ENCODE measurements around the gene FAM53B. TPM values are rescaled to one million over a fixed set of nuclear protein-coding genes. Genes with fewer than 3 reads are reported as not detected.

The FAM53B gene
- total RNA-seq, 4 donors from 2014 or later: 63.5 to 75.5 (median 67.3) TPM

DNA sequence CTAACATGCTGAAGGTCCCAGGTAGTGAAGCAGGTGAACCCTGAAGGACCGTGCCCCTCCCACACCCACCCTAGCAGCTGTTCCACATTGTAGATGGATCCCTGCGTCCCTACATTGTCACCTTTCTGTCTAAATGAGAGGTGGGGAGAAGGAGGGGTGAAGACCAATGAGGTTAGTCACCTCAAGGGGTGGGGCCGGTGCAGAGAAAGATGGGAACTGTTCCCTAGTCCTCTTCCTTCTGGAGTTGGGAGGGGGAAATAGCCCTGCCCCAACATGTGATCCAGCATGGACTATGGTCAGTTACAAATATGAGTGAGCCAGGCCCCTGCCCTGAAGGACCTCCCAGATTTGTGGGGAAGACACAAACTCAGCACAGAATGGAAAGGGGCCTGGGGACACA lies 158.0 kb downstream of the FAM53B start:
- no peaks in the 10 kb centered on the region for H3K36me3 ChIP-seq
- no peak overlapping the region for H3K27ac ChIP-seq
- no peaks in the 10 kb centered on the region for H3K27me3 ChIP-seq
- DNase-seq (ENCODE audit: low spot score in 2 of 2): peak in 1 of 2 donors; percentile 47
- peaks cover 19% of the 10 kb centered on the region for H3K4me1 ChIP-seq
- TF ChIP-seq POLR2AphosphoS5 (IDR thresholded peaks at IDR 0.05) (no peak), POLR2A (IDR thresholded peaks at IDR 0.05) (no peak), EP300 (IDR thresholded peaks at IDR 0.05) (no peak)
- TF ChIP-seq, protein P1, sequence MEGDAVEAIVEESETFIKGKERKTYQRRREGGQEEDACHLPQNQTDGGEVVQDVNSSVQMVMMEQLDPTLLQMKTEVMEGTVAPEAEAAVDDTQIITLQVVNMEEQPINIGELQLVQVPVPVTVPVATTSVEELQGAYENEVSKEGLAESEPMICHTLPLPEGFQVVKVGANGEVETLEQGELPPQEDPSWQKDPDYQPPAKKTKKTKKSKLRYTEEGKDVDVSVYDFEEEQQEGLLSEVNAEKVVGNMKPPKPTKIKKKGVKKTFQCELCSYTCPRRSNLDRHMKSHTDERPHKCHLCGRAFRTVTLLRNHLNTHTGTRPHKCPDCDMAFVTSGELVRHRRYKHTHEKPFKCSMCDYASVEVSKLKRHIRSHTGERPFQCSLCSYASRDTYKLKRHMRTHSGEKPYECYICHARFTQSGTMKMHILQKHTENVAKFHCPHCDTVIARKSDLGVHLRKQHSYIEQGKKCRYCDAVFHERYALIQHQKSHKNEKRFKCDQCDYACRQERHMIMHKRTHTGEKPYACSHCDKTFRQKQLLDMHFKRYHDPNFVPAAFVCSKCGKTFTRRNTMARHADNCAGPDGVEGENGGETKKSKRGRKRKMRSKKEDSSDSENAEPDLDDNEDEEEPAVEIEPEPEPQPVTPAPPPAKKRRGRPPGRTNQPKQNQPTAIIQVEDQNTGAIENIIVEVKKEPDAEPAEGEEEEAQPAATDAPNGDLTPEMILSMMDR (IDR thresholded peaks at IDR 0.05): no peak
- no peaks in the 10 kb centered on the region for H3K9me3 ChIP-seq
- 95% methylated on average over 3 of the region's 3 CpGs for WGBS
- no peak overlapping the region for H3K4me3 ChIP-seq

DNA sequence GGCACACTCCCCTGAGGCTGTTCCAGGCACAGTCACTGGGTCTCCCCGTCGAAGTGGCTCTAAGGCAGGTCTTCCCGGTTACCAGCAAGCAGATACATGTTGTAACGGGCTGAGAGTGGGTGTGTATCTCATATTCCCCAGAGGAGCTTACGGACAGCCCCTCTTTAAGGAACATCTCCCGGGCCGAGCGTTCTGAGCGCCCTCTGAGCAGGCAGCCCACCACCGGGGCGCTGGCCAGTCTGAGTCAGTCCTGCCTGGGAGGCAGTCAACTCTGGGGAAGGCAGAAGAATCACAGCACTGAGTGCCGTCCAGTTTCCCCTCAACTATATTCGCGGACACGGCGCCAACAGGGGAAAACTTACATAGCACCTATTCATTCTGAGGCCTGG lies 165.2 kb downstream of the FAM53B start:
- TF ChIP-seq POLR2AphosphoS5 (IDR thresholded peaks at IDR 0.05): no peak
- TF ChIP-seq POLR2A (IDR thresholded peaks at IDR 0.05): no peak
- no peak for TF ChIP-seq EP300 (IDR thresholded peaks at IDR 0.05)
- TF ChIP-seq, protein P1 (IDR thresholded peaks at IDR 0.05): no peak
- no peak overlapping the region for H3K27ac ChIP-seq
- H3K9me3 ChIP-seq: no peaks in the 10 kb centered on the region
- DNase-seq (ENCODE audit: low spot score in 2 of 2): peak in 1 of 2 donors; percentile 44
- no peaks in the 10 kb centered on the region for H3K27me3 ChIP-seq
- no peaks in the 10 kb centered on the region for H3K4me1 ChIP-seq
- 81% methylated on average over 9 of the region's 16 CpGs for WGBS
- no peak overlapping the region for H3K4me3 ChIP-seq
- H3K36me3 ChIP-seq: no peaks in the 10 kb centered on the region

DNA sequence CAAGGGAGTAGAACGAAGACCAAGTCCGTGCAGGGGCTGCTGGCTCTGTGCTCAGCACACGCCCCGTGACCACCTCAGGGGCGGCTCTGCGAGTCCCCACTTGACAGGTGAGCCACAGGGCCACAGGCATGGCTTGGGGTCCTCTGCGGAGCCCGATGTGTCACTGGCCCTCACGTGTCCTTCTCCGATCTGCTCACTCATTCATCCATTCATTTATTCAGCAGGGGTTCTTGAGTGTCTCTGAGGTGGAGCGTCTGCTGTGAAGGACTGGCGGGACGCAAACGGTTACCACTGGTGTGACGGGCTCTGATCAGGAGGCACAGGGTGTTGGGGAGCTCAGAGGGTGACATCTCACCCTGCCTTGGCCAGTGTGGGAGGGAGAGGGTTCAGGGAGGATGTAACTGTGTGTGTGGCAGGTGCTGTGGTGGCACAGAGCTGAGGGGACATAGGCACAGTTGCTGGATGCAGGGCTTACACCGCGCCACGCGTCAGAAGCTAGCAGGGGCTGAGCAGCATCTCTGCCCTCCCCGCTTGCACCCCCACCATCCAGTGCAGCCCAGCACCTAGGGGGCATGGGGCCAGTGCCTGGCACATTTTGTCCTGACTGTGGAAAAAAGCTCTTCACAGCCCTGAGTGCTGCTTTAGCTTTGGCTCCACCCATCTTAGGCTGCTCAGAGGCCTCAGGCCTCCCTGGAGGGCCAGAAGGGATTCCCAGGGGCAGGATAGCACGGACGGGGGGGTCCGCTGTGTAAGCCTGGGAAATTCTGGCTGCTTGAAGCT lies 165.8 kb downstream of the FAM53B start:
- H3K9me3 ChIP-seq: no peaks in the 10 kb centered on the region
- no peaks in the 10 kb centered on the region for H3K4me1 ChIP-seq
- no peak for TF ChIP-seq EP300 (IDR thresholded peaks at IDR 0.05)
- TF ChIP-seq POLR2A (IDR thresholded peaks at IDR 0.05): no peak
- TF ChIP-seq, protein P1 (IDR thresholded peaks at IDR 0.05): no peak
- TF ChIP-seq POLR2AphosphoS5 (IDR thresholded peaks at IDR 0.05): no peak
- peak in 1 of 2 donors; percentile 48 for DNase-seq (ENCODE audit: low spot score in 2 of 2)
- H3K27ac ChIP-seq: no peak overlapping the region
- H3K4me3 ChIP-seq: no peak overlapping the region
- H3K36me3 ChIP-seq: no peaks in the 10 kb centered on the region
- 86% methylated on average over 18 of the region's 23 CpGs for WGBS
- no peaks in the 10 kb centered on the region for H3K27me3 ChIP-seq

DNA sequence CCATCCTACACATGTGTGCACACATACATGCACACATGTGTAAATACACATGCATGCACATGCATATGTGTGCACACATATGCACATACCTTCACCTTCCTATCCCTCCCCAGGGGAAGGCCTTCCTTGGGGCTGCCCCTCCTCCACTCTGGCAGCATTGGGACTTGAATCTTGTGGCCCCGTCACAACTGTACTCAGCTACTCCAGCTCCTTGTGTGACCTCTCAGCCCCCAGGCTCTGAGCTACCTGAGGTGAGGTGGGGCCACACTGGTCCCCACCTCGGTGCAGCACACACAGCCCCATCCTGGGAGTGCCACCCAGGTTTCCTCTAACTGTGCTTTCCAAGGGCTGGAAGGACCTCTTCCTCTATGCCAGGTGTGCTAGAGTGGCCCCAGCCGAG lies 166.5 kb downstream of the FAM53B start:
- Histone ChIP-seq H3K36me3 (no peaks in the 10 kb centered on the region), H3K27ac (no peak overlapping the region), H3K4me1 (no peaks in the 10 kb centered on the region), H3K9me3 (no peaks in the 10 kb centered on the region), H3K4me3 (no peak overlapping the region), H3K27me3 (no peaks in the 10 kb centered on the region)
- TF ChIP-seq, protein P1 (IDR thresholded peaks at IDR 0.05): no peak
- TF ChIP-seq POLR2AphosphoS5 (IDR thresholded peaks at IDR 0.05) (no peak), POLR2A (IDR thresholded peaks at IDR 0.05) (no peak), EP300 (IDR thresholded peaks at IDR 0.05) (no peak)
- WGBS: 86% methylated on average over 2 of the region's 3 CpGs
- DNase-seq (ENCODE audit: low spot score in 2 of 2): no peak

DNA sequence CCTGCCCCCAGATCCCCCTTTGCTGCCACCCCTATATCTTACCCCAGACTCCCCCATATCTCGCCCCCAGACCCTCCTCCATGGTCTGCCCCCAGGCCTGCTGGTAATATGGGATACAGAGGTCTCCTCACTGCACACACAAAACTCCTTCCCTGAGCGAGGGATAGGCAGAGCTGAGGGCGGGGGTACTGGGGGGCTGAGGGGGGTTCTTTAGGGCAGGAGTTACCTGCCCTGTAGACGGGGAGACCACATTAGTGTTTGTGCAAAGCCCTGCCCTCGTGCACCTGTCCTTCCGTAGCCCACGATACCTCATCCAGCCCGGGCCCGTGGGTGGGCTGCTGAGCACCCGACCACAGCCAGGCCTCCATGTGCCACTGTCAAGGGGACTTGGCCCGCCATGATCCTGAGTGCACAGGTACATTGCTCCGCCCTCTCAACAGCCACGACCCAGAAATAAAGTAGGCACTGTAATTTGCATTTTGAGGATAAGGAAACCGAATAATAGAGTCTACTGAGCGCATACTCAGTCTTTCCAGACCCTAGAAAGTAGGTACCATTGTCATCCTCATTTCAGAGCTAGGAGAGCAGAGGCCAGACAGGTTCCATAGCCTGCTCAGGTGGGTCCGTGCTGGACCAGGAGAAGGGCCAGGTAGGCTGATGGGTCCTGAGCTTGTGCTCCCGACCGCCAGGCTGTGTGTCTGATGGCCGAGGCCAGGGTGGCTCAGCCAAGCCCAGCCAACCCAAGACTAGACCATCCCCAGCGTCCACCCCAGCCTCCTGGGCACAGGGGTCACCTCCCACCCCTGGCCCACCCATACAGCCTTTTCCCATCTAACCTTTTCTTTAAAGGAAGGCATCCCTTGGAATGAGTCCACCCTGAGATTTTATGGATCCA lies 167.4 kb downstream of the FAM53B start:
- Histone ChIP-seq H3K9me3 (no peaks in the 10 kb centered on the region), H3K4me1 (no peaks in the 10 kb centered on the region), H3K36me3 (no peaks in the 10 kb centered on the region), H3K27ac (no peak overlapping the region), H3K4me3 (no peak overlapping the region), H3K27me3 (no peaks in the 10 kb centered on the region)
- WGBS: 86% methylated on average over 7 of the region's 20 CpGs
- no peak for TF ChIP-seq EP300 (IDR thresholded peaks at IDR 0.05)
- TF ChIP-seq POLR2AphosphoS5 (IDR thresholded peaks at IDR 0.05): no peak
- TF ChIP-seq, protein P1 (IDR thresholded peaks at IDR 0.05): no peak
- TF ChIP-seq POLR2A (IDR thresholded peaks at IDR 0.05): no peak
- DNase-seq (ENCODE audit: low spot score in 2 of 2): peak in 1 of 2 donors; percentile 35
